ENCODE measurements around the gene CERK. TPM values are rescaled to one million over a fixed set of nuclear protein-coding genes. Genes with fewer than 3 reads are reported as not detected.

Gene CERK
- total RNA-seq, 4 donors from 2014 or later = 17.8 to 69.1 (median 36.1) TPM

- TF ChIP-seq CTCF (IDR thresholded peaks at IDR 0.05; ENCODE audit: low read depth) = no peak
Observed at GRCh38 chr22:46770151-46770641, 32.1 kb upstream of the CERK start.

GRCh38 chr22:46769706-46770105, 31.7 kb upstream of the CERK start:
- no peak for TF ChIP-seq CTCF (IDR thresholded peaks at IDR 0.05; ENCODE audit: low read depth)

- no peak for TF ChIP-seq CTCF (IDR thresholded peaks at IDR 0.05; ENCODE audit: low read depth)
Observed at GRCh38 chr22:46769191-46769675, 31.2 kb upstream of the CERK start.

- TF ChIP-seq CTCF (IDR thresholded peaks at IDR 0.05; ENCODE audit: low read depth) = no peak
Observed at GRCh38 chr22:46767249-46767985, 29.4 kb upstream of the CERK start.

GRCh38 chr22:46766611-46767010, 28.6 kb upstream of the CERK start:
- no peak for TF ChIP-seq CTCF (IDR thresholded peaks at IDR 0.05; ENCODE audit: low read depth)

DNA sequence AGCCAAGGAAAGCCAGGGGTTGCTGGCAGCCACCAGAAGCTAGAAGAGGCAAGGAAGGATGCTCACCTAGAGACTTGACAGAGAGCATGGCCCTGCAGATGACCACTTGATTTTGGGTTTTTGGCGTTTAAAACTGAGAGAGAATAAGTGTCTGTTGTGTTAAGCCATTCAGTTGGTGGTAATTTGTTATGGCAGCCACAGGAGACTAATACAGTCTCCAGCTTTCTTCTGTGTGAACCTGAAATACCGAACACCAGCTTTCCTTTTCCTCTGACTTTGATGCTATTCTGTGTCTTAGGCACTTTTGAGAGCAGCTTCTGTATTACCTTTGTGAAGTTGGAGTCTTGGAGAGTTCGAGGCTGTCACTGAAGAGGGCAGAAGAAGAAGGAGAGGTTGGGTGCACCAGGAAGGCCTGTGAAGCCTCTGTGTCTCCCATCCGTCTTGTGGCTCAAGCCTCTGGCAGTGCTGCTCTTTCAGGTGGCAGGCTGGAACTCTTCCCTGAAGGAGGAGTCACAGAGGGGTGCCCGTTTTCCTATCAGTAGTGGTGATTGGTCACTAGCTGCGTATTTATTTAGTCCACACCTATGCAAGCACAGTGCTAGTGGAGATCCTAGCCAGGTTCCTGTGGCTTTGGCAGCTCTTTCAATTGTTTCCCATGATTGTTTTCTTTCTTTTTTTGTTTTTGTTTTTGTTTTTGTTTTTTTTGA, 26.9 kb upstream of the CERK start:
- TF ChIP-seq CTCF (IDR thresholded peaks at IDR 0.05; ENCODE audit: low read depth) = no peak

DNA sequence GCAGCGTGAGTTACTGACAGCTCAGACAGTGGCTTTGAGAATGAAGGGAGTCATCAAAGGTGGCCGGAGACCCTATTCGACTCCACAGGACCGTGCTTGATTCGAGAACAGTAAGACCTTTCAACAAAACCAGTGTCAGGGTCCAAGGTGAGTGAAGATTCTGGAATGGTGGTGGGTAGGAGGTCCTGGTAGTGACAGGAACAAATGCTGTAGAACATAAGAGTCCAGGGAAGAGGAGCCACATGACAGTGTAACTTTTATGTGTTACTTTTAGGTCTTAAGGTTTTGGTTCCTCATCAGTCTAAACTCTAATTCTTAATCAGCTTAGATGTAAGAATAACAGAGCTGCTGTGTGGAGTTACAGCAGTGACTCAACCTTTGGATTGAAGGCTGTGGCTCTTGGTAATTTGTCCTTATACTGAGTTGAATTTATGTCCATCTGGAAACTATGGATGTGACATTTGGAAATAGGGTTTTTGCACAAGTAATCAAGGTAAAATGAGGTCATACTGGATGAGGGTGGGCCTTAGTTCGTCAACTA, 26.2 kb upstream of the CERK start:
- no peak for TF ChIP-seq CTCF (IDR thresholded peaks at IDR 0.05; ENCODE audit: low read depth)
